ENCODE results near the gene ZNF419.
A peak's percentile ranks its signal among the peaks of the same experiment; 100 is the strongest.
"Not testable (repeated sequence)": the region's sequence is repeated elsewhere in the genome, so short reads cannot be mapped to it uniquely, and the experiment has no call there.

The ZNF419 gene

GRCh38 chr19:57487477-57488298, at the start of gene ZNF419:
TSS of gene ZNF419 (plus strand) at chr19:57487750. CDS start at chr19:57487951, 201 bp downstream.
- DNase-seq (ENCODE audit: low spot score), result peak; percentile 94

- DNase-seq (ENCODE audit: low spot score), result no peak
Observed at GRCh38 chr19:57437931-57438330, 49.6 kb upstream of the ZNF419 start.

GRCh38 chr19:57438925-57439324, 48.6 kb upstream of the ZNF419 start:
- no peak for DNase-seq (ENCODE audit: low spot score)

- no peak for DNase-seq (ENCODE audit: low spot score)
Observed at GRCh38 chr19:57441979-57442752, 45.4 kb upstream of the ZNF419 start.

GRCh38 chr19:57443121-57443696, 44.3 kb upstream of the ZNF419 start:
- DNase-seq (ENCODE audit: low spot score), result no peak

- DNase-seq (ENCODE audit: low spot score), result no peak
Observed at GRCh38 chr19:57452307-57452706, 35.2 kb upstream of the ZNF419 start.

GRCh38 chr19:57465680-57466381, 21.7 kb upstream of the ZNF419 start:
- peak; percentile 35 for DNase-seq (ENCODE audit: low spot score)

GRCh38 chr19:57466489-57466888, 21.1 kb upstream of the ZNF419 start:
- no peak for DNase-seq (ENCODE audit: low spot score)

- no peak for DNase-seq (ENCODE audit: low spot score)
Observed at GRCh38 chr19:57473646-57474045, 13.9 kb upstream of the ZNF419 start.

- peak; percentile 97 for DNase-seq (ENCODE audit: low spot score)
Observed at GRCh38 chr19:57477191-57478008, 10.2 kb upstream of the ZNF419 start, which contains the start of gene ZNF772. TSS of gene ZNF772 (minus strand) at chr19:57477566. CDS start at chr19:57477309, 257 bp downstream.

- DNase-seq (ENCODE audit: low spot score), result not testable (repeated sequence)
Observed at GRCh38 chr19:57488299-57488644, 722 bp downstream of the ZNF419 start.

- not testable (repeated sequence) for DNase-seq (ENCODE audit: low spot score)
Observed at GRCh38 chr19:57499332-57499679, 11.8 kb downstream of the ZNF419 start.

GRCh38 chr19:57499680-57500395, 12.3 kb downstream of the ZNF419 start, which contains the start of gene ZNF773:
TSS of gene ZNF773 (plus strand) at chr19:57499938. CDS start at chr19:57500081, 143 bp downstream.
- DNase-seq (ENCODE audit: low spot score), result peak; percentile 96

GRCh38 chr19:57500400-57500799, 12.8 kb downstream of the ZNF419 start:
- DNase-seq (ENCODE audit: low spot score), result peak; percentile 12

GRCh38 chr19:57506163-57506562, 18.6 kb downstream of the ZNF419 start:
- no peak for DNase-seq (ENCODE audit: low spot score)

- no peak for DNase-seq (ENCODE audit: low spot score)
Observed at GRCh38 chr19:57511484-57511883, 23.9 kb downstream of the ZNF419 start.

- no peak for DNase-seq (ENCODE audit: low spot score)
Observed at GRCh38 chr19:57512845-57513244, 25.3 kb downstream of the ZNF419 start.

- no peak for DNase-seq (ENCODE audit: low spot score)
Observed at GRCh38 chr19:57515255-57515654, 27.7 kb downstream of the ZNF419 start.

- not testable (repeated sequence) for DNase-seq (ENCODE audit: low spot score)
Observed at GRCh38 chr19:57518021-57518420, 30.5 kb downstream of the ZNF419 start.

GRCh38 chr19:57527136-57527881, 39.8 kb downstream of the ZNF419 start, which contains the start of gene ZNF549:
TSS of gene ZNF549 (plus strand) at chr19:57527356. CDS start at chr19:57527574, 218 bp downstream.
- peak; percentile 95 for DNase-seq (ENCODE audit: low spot score)
